ENCODE measurements around the gene SORBS2.
A peak's percentile ranks its signal among the peaks of the same experiment; 100 is the strongest.

The SORBS2 gene

DNA sequence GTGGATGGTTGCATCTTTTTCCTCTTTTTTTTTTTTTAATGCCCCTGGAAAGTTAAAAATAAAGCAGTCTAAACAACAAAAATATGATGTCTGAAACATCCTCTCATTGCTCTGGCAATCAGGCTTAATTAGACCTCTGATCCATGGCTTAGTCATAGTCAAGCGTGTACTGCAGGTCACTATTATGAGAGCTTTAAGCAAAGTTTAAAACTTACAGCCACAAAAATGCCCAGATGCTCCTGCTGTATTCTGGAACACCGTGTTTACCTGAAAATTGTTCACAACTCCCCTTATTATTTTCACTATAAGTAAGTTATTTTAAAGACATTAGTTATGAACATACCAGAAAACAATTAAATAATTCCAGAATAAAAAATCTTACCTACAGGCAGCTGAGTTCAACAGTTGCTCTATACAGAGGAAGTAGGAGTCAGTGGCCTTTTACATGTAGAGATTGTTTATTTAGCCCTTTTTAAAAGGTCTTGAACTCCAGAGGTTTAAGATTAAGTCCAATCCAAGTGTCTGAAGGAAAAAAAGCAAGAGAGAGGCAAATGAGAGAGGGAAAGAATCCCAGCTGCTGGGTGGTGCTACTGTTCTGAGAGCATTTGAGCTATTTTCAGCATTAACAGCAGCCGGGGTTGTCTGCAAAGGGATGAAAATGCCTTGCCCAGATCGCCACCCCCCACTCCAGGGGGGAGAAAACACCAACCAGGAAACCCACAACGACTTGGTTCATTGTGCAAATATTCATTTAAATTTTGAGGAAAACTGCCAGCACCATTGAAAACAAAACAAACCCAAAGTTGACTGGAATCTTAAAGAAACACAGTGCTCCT is 36.9 kb downstream of the SORBS2 start:
- peak; percentile 59 for DNase-seq (ENCODE audit: low read depth)

DNA sequence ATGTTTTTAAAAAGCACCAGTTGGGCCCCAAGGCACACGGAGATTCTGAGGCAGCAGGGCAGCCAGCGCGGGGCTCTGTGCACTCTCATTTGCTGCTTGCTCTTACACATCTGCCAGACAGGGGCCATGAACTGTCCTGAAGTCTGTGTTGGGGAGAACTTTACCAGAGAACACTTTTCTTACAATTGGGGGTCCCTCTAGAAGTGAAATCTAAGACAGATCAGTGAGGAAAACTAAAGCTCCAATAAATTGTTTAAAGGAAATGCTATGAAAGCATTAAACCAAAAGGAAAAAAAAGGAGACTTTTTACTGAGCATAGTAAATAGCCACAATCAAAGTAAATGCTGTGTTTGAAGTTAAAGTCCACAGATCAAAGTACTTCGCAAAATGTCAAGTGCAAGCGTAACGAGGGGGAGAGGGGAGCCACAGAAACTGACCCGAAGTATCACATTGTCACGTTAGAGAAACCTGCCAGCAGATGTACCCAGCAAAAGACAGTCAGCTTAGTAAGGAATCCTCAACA is 37.8 kb downstream of the SORBS2 start:
- DNase-seq (ENCODE audit: low read depth): no peak

DNA sequence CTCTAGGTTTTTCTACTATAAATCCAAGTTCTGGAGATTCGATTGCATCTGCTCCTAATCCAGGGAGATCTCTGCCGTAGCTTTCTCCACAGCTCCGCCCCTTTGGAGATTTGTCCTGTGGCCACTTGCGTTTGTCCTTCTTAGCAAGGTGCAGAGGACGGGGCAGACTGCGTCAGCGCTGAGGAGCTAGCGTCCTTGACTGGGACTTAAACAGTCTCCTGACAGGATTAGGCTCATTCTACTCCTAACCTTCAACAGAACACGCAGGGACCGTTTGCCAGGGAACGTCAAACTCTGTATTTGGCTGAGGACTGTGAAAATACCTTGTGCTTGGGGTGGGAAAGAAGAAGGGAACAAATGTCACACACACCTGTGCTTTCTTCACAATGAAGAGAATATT is 38.6 kb downstream of the SORBS2 start:
- DNase-seq (ENCODE audit: low read depth): no peak

DNA sequence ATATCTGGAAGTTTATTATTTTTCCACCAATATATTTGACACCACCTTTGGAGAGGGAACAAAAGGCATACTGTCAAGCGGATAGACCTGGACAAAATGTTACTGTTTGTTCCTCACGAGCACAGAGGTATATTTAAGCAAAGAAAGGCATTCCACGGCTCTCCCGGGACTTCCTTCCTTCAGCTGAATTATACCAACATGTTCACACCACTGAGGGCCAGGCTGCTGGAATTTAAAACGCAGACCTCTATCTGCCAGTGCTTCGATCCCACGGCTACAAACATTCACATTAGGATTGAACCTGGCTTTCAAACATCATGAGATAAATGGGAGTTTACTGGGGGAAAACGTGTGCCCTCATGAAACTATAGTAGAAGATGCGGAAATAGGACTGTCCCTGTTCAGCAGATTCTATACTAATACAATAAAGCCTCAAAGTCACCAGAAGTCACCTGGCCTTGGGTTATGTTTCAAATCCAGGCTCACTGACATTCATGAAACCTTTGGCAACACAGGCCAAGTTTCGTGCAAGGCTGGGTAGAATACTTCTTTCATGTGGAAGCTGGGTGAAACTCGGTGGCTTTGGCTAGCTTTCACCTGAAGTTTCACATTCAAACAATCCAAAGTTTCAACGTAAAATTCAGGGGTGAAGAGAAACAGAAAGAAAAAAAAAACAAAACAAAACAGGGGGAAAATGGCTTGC is 39.5 kb downstream of the SORBS2 start:
- DNase-seq (ENCODE audit: low read depth): no peak

DNA sequence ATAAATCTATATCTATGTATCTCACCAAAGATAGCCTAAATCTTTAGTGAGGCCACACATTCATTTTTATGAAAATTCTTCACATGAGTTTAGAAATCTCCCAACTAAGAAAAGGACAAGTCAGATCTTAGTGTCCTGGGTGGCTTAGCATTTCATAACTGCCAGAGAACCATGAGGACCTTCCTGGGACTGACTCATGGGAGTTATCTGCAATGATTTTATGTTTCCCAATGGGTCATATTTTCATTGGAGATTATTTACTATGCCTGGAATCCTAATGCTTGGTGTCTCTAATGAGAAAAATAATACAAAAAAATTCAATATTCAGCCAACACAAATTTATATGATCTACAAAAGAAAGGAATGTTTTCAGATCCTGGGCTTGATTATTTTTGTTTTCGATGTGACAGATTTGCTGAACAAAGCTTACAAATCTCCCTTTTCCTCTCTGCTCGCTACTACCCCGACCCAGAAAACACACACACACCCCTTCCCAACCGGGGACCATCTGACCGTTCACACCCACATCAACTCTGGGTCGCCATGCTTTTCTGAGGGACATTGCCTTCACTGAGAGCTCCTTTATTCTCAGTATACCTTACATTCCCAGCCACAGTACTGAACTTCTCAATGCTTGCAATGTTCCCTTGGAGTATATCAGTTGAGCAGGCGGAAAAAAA is 40.1 kb downstream of the SORBS2 start:
- peak; percentile 48 for DNase-seq (ENCODE audit: low read depth)

DNA sequence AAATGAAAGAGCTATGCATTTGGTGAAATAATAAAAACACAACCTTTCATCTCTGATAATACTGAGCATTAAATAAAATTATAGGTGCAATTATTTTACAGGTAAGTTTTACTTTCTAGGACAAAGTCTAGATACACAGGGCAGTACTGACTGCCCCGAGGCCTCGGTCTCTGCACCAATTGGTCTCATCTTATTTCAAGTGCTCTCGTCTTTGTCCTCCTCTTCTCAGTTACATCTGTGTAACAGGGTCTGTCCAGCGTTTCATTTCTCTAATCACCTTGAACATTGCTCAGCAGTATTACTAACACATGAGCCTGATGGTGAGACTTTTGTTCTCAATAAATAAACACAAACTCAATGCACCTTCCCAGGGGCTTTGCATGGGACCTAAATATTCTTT is 44.5 kb downstream of the SORBS2 start:
- no peak for DNase-seq (ENCODE audit: low read depth)

DNA sequence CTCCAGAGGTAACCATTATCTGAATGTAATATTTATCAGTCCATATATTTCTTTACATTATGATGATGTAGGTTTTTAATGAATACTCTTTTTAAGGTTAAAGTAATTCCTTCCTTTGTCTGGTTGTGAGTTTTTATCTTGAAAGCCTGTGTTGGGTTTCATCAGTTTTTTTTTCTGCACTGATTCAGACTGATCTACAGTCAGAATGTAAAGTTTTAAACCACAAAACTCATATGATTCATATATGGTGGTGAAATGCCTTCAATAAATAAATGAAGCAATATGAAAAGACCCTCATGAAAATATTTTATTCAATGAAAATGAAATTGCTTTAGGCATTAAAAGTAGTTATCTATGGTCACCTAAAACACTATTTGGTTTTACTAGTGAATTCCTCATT is 47.1 kb downstream of the SORBS2 start:
- DNase-seq (ENCODE audit: low read depth): peak; percentile 19

DNA sequence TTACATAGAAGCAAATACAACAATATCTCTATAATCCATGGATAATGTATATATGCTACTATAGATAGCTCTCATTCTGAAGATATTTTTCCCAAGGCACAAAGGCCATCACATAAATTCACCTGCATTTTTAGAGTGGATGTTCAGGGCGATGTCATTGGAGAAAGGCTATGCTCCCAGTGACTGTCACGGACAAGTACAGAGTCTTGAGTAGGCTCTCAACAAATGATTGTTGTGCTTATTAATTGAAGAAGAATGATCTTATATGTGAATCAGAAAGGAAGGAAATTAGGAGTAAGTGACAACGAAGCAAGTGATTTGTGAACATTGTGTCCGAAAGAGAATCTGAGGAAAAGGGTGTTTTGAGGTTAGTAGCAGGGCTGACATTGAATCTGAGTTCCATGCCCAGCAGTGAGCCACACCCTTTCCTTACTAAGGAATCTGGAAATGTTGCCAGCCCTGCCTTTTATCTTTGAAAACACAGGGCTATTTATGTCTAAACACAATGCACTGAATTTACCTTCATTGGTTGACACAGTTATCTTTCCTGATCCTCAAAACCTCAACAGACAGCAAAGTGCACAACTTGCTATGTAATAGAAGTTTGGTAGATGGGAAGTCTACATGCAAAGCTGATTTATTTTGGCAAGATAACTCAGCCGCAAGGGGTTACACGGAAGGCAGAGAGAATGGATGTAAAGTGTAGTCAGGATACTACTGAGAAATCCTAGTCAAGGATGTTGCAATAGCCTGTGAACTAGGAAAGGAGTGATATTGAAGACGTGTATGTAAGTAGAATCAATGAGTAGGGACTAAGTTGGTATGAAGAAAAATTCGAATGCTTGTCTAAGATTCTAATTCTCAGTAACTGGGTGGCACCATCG is 50.4 kb downstream of the SORBS2 start:
- peak; percentile 84 for DNase-seq (ENCODE audit: low read depth)

DNA sequence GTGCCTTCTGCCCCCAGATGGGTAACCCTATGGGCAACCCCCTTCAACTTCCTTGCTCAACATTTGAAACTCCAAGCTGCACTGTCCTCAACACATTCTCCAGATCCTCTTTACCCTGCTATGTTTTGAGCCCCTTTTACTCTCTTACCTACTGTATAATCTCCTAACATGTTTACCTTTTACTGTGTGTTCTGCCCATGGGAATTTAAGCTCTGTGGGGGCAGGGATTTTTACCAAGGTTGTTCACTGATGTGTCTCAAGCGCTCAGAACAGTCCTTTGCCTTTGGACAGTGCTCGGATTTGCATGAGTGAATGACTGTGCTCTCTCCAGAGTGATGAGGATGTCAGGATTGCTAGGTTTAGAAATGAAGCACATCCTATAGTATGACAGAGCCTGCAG is 53.2 kb downstream of the SORBS2 start:
- DNase-seq (ENCODE audit: low read depth): no peak

DNA sequence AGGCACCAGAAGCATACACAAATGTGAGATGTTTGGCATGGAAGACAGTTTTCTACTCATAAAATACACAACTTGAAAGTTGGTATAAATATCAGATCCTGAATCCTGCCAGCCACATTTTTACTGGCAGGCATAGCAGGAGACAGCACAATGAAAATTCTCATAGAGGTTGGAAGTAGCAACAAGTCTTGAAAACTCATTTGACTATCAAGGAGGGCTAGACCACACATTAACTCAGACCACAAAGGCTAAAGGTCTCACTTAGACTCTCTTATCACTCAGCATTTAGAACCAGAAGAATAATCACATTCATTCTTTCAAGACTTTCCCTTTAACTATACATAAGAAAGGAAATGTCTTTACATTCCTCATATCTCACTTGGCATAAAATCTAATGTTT is 56.5 kb downstream of the SORBS2 start:
- DNase-seq (ENCODE audit: low read depth): peak; percentile 62

DNA sequence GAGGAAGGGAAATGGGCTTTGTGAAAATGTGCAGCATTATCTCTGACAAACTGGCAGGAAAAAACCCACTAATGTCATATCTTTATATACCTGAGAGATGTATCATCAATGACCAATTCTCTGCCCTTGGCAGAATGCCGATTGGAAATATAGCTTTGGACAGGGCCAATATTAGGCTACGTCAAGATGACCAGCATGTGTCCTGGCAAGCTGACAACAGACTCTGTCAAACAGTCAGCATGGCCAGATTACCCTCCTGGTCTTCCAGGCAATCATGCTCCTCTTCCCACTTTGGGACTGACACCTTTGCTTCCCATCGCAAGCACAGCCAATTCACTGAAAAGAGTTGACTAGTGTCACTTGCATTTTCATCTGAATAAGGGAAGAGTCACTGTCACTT is 57.0 kb downstream of the SORBS2 start:
- no peak for DNase-seq (ENCODE audit: low read depth)

DNA sequence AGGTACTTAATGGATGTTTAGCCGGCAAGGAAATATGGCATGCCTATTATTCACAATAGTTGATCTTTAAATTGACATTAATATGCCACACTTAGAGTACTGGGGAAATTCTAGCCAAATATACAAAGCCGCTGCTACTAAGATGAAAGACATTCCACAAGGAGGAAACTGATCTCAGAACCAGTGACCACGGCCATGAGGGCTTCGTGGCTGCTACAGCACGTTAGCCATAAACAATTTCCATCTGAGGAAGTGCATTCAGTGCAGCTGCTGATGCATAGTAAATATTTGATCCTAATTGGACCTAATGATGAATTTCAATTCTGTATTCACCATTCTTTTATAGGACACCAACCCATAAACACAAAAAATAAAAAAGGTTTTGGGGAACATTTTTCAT is 59.1 kb downstream of the SORBS2 start:
- no peak for DNase-seq (ENCODE audit: low read depth)

DNA sequence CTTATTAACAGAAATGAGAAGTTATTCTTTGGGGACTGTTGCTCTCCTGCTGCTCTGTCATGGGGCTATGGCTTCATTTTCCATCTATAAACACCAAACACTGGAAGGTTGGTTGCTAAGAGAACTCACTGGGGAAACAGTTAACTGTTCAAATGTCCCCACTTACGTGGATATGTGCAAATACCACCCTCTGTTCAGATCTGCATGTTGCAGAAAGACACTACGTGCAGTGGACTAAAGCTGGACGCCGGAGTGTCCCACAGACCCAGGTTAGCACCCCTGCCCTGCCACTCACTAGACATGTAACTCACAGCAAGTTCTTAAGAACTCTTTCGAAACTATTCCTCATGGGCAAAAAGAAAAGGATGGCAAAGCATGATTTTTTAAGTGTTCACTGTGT is 62.1 kb downstream of the SORBS2 start:
- DNase-seq (ENCODE audit: low read depth): no peak

DNA sequence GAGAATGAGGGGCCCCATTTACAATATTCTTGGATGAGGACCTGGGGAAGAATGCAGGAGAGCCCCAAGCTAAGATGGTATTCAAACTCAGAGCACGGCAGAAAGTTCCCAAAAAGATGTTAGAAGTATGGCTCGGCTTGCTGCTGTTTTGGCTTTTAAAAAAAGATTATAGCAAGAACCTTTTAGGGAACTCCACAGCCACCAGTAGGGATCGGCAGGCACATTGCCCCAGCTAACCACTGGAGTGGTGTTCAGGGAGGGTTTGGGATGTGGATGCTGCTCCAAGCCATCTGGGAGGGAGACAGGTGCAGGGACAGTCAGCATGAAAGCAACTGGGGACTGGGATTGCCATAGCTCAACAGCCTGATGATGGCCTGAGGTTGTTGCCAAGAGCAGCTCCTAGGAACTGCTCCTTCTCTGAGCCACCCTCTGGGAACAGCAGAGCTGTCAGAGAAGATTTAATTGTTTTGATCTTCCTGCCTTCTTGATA is 63.0 kb downstream of the SORBS2 start:
- no peak for DNase-seq (ENCODE audit: low read depth)

DNA sequence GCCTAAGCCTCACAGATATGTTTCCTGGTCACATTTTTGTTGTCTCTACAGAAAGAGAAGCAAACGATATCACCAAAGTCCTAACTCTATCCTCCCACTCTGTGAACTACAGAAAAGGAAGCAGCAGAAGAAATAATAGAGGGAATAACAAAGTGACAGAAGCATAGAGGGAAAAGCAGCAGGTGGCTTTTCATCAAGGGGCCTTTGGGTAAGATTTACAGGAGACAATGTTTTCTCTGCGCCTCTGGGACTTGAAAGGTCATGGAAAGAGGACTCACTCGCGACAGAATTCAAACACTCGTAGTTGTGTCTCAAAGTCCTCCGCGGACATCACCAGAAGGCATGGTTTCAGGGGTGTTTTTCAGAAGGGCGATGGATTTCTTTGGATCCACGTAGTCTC is 66.1 kb downstream of the SORBS2 start:
- DNase-seq (ENCODE audit: low read depth): no peak

DNA sequence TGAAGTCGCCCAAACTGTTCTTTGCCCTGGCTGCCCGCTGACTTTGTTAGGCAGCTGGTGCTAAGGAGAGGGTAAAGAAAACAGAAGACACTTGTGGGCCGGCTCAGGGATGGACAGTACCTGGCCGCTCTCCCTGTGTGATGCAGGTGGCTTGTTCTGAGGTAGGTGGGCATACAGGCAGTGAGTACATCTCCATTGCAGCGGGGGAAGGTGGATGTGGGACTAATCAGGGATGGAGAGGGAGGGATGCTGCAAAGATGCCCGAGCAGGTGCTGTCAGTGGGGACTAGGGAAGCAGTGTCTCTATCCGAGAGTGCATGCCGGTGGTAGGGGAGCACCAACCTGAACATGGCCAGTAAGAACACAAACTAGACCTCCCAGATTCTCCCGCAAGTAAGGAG is 67.0 kb downstream of the SORBS2 start:
- no peak for DNase-seq (ENCODE audit: low read depth)

DNA sequence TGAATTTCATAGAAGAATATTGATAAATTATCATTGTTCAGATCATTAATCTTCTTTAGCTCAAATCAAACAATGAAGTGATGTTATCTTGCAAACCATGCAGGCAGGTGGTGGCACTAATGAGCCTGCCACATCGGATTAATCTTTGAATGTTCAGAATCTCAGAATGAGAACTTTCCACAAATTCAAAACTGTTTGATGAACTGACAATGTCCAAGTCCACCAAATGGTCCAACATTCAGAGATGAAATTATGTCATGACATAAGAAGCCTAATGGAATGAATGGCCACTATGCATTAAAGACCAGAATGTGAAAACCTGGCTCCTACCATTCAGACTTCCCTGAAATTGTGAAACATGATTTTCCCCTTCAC is 67.5 kb downstream of the SORBS2 start:
- no peak for DNase-seq (ENCODE audit: low read depth)

DNA sequence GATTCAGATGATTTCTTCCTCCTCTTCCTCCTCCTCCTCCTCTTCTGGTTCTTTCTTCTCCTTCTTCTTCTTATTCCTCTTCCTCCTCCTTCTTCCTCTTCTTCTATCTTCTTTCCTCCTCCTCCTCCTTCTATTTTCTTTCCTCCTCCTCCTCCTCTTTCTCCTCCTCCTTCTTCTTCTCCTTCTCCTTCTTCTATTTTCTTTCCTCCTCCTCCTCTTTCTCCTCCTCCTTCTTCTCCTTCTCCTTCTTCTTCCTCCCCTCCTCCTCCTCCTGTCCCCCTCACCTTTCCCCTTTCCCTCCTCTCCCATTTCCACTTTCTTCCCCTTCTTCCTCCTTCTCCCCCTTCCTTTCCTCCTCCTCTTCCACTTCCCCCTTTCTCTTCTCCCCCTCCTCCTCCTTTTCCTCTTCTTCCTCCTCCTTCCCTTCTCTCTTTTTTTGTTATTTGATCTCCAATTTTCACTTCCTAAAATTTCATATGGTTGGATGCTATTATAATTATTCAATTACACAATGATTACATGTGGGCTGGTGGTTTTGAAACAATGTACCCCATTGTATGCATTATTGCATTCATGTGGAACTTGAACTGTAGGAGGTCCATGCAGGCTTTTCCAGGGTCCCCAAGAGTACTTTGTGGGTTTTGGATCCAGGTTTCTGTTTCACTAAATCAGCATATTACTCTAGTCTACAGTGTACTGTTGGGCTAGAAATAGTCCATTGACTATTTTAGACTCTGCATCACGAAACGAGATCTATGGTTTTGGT is 68.1 kb downstream of the SORBS2 start:
- DNase-seq (ENCODE audit: low read depth): no peak

DNA sequence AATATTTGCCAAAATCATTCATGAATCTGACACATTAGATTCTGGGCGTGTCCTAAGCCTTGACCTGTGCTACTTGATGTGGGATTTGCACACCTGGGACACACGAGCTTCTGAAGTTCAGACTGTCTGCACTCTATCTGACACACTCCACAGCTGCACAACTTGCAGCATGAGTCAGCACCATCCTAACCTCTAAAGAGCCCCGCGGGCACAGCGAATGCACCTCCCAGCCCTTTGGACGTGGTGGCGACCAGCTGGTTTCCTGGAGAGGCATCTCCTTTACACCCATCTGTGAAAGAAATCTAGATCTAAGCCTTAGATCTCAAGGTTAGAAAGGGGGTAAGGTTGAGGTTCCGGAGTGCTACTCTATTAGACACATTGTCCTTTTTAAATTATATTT is 69.2 kb downstream of the SORBS2 start:
- no peak for DNase-seq (ENCODE audit: low read depth)

DNA sequence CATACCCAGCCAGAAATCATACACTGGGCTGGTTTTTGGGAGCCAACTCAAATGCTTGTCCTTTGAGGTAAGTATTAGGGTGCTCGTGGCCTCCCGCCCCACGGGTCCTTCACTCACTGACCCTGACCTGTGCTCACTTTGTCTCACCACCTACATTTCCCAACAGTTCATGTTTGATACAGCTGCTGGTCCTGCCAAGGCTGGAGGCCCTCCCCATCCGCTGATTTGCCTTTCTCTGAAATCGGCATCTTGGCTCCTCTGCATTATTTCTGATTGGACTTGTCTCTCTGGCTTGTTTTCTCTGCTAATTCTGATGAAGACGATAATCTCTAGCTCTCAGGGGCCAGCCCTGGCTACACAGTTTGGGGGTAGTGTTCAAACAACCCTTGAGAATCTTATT is 70.2 kb downstream of the SORBS2 start:
- DNase-seq (ENCODE audit: low read depth): no peak

DNA sequence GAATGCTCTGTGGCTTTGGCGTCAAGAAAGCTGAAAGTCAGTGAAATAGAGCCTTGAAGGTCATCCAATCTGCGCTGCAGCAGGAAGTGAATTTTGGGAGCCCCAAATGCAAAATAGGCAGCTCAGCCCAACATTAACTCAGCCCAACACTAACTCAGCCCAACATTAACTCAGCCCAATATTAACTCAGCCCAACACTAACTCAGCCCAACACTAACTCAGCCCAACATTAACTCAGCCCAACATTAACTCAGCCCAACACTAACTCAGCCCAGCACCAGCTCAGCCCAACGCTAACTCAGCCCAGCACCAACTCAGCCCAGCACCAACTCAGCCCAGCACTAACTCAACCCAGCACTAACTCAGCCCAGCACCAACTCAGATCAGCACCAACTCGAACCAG is 71.5 kb downstream of the SORBS2 start:
- DNase-seq (ENCODE audit: low read depth): no peak

Data from amniotic epithelial cell (primary cell).